ENCODE results near the gene GRID2. TPM values are rescaled to one million over a fixed set of nuclear protein-coding genes. Genes with fewer than 3 reads are reported as not detected.

Gene GRID2
- total and polyA plus RNA-seq, 8 donors: 0.39 TPM; not detected in 7

DNA sequence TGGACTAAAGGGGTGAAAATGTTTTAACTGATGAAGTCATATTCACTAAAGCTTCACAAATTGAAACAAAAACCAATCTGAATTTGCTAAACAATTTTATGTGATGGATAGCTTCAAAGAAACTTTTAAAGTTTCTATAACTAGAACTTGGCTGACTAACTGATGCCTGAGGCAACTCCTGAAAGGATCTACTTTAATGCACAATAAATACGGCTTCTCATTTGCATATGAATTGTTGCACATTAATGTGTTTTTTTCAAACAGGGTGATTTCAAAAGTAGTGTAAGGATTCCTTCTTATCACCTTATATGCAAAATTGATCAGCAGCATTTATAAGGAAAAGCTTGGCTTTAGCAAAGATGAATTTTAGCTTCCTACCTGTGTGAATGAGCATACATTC is 1466.4 kb downstream of the GRID2 start:
- H3K4me1 ChIP-seq: no peaks in the 10 kb centered on the region
- H3K27me3 ChIP-seq: no peaks in the 10 kb centered on the region
- TF ChIP-seq, protein P1, sequence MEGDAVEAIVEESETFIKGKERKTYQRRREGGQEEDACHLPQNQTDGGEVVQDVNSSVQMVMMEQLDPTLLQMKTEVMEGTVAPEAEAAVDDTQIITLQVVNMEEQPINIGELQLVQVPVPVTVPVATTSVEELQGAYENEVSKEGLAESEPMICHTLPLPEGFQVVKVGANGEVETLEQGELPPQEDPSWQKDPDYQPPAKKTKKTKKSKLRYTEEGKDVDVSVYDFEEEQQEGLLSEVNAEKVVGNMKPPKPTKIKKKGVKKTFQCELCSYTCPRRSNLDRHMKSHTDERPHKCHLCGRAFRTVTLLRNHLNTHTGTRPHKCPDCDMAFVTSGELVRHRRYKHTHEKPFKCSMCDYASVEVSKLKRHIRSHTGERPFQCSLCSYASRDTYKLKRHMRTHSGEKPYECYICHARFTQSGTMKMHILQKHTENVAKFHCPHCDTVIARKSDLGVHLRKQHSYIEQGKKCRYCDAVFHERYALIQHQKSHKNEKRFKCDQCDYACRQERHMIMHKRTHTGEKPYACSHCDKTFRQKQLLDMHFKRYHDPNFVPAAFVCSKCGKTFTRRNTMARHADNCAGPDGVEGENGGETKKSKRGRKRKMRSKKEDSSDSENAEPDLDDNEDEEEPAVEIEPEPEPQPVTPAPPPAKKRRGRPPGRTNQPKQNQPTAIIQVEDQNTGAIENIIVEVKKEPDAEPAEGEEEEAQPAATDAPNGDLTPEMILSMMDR (IDR thresholded peaks at IDR 0.05): no peak
- FAIRE-seq (no peak), DNase-seq (no peak), ATAC-seq (no peak)
- no peaks in the 10 kb centered on the region for H3K36me3 ChIP-seq
- no peak overlapping the region for H3K4me3 ChIP-seq
- H3K9me3 ChIP-seq: no peaks in the 10 kb centered on the region
- H3K27ac ChIP-seq: no peak overlapping the region
- WGBS, 2 donors: 81% methylated on average over 1 of the region's 1 CpG
- intact Hi-C loops (cut with DNase I): no loop called here

DNA sequence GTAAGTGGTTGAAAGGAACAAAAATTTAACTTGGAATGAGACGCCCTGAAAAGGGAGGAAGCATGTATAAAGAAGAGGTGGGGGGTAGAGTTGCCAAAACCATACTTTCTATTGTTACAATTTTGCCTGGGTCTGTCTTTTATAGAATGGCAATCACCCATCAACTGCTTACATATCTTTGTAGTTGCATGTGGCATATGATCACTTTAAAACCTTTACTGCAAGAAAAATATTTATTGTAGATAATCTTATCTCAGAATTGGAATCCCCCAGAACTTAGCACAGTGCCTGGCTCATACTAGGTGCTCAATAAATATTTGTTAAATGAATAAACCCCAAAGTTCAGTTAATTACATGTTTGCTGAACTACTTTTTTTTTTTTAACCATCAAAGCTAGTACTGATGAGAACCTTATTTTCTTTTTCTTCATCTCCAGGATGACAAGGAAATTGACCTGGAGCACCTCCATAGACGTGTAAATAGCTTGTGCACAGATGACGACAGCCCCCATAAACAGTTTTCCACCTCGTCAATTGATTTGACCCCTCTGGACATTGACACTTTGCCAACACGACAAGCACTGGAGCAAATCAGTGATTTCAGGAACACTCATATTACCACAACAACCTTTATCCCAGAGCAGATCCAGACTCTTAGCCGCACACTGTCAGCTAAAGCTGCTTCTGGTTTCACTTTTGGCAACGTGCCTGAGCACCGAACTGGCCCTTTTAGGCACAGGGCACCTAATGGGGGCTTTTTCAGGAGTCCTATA is 1468.1 kb downstream of the GRID2 start:
- Histone ChIP-seq H3K27me3 (no peaks in the 10 kb centered on the region), H3K4me1 (no peaks in the 10 kb centered on the region), H3K4me3 (no peak overlapping the region), H3K9me3 (no peaks in the 10 kb centered on the region), H3K36me3 (no peaks in the 10 kb centered on the region), H3K27ac (no peak overlapping the region)
- ATAC-seq: no peak
- intact Hi-C loops (cut with DNase I): no loop called here
- peak in 1 of 6 donors; percentile 19 for DNase-seq
- TF ChIP-seq, protein P1 (IDR thresholded peaks at IDR 0.05): no peak
- 46 to 58% methylated on average over 8 of the region's 8 CpGs for WGBS, 2 donors
- FAIRE-seq: no peak

DNA sequence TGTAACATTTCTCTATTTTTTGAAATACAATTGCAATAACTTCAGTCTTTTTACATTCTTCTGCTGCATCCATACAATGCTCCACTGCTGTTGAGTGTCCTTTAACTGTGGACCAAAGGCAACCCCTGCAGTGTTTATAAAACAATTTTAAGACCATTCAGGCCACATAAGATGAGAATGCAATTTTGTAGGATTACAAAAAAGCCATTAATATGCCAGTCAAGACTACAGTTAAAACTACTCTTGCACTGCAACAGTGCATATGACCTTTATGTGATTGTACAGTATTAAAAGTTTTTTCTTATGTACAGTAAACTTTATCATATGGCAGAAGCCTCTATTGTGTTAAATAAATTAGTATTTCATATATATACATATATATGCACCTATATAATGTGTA is 1469.1 kb downstream of the GRID2 start:
- no peak overlapping the region for H3K27ac ChIP-seq
- H3K4me3 ChIP-seq: no peak overlapping the region
- no peaks in the 10 kb centered on the region for H3K4me1 ChIP-seq
- ATAC-seq: no peak
- no peaks in the 10 kb centered on the region for H3K36me3 ChIP-seq
- intact Hi-C loops (cut with DNase I): no loop called here
- H3K27me3 ChIP-seq: no peaks in the 10 kb centered on the region
- DNase-seq: no peak
- TF ChIP-seq, protein P1 (IDR thresholded peaks at IDR 0.05): no peak
- no peaks in the 10 kb centered on the region for H3K9me3 ChIP-seq
- FAIRE-seq: no peak

DNA sequence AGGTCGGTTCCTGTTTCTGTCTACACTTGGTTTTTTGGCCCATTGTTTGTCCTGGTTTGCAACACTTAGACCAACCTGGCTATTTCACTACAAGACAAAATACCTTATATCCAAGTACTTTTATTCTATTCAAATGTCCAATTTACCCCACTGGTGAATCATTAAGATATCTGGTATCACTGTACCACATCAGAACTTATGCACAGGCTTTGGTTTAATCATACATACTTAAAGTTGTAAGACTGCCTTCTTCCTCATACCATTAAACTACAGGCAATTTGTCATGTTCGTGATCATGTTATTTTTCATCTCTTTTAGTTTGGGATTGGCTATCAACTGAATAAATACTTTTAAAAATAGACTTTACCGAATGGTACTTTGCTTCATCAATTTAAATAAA is 1471.8 kb downstream of the GRID2 start:
- H3K4me3 ChIP-seq: no peak overlapping the region
- TF ChIP-seq, protein P1 (IDR thresholded peaks at IDR 0.05): no peak
- FAIRE-seq: no peak
- 64 to 75% methylated on average over 3 of the region's 3 CpGs for WGBS, 2 donors
- no peak for DNase-seq
- intact Hi-C loops (cut with DNase I): no loop called here
- no peak for ATAC-seq
- H3K36me3 ChIP-seq: no peaks in the 10 kb centered on the region
- H3K27ac ChIP-seq: no peak overlapping the region
- H3K4me1 ChIP-seq: no peaks in the 10 kb centered on the region
- H3K27me3 ChIP-seq: peaks cover 0 to 4% (median 0%) of the 10 kb centered on the region in 4 donors
- H3K9me3 ChIP-seq: no peaks in the 10 kb centered on the region

DNA sequence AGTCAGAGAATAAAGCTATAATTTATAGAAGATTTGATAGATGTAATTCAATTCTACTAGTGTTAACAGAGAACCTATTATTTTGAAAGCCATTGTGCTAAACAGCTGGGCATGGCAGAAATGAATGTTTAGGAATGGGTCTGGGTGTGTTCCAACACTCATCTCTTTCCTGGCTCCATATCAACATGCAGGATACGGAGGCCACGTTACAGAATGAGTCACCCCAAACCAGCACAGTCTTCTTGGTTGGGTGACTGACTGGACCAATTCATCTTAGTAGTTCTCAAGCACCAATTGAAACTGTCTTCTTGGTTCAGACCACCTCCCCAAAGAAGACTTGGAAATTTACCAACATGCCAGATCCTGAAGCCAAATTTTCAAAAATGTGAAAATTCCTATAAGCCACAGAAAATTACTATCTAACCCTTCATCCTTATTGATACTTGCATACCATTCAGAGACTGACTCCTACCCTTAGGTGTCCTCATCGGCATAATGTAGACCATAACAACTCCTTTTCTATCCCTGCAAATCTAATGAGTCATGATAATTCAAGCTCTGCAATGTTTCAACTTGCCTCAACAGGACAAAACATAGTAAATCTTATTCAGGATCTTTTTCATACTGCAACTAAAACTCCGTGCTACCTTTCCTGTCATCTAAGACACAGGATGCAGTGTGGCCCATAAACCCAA is 1472.8 kb downstream of the GRID2 start:
- no peaks in the 10 kb centered on the region for H3K4me1 ChIP-seq
- peaks cover 0 to 4% (median 0%) of the 10 kb centered on the region in 4 donors for H3K27me3 ChIP-seq
- TF ChIP-seq, protein P1 (IDR thresholded peaks at IDR 0.05): no peak
- ATAC-seq (no peak), FAIRE-seq (no peak), DNase-seq (no peak)
- whole genome bisulfite sequencing, 2 donors: 59 to 60% methylated on average over 4 of the region's 4 CpGs
- intact Hi-C loops (cut with DNase I): no loop called here
- no peak overlapping the region for H3K27ac ChIP-seq
- no peaks in the 10 kb centered on the region for H3K9me3 ChIP-seq
- no peak overlapping the region for H3K4me3 ChIP-seq
- H3K36me3 ChIP-seq: no peaks in the 10 kb centered on the region
